Mucosa of stomach (tissue), 1 donor: ENCODE data around the gene MAD1L1.
"Not testable (repeated sequence)": the region's sequence is repeated elsewhere in the genome, so short reads cannot be mapped to it uniquely, and the experiment has no call there.

Experiments used
- H3K27me3 ChIP-seq: one replicate; pipeline ENCODE4 v1.7.0; 2013; ENCODE audit warnings: mild to moderate bottlenecking, low read length; ENCODE audit not compliant: control insufficient read depth, insufficient read depth
- H3K36me3 ChIP-seq: one replicate; pipeline ENCODE4 v1.7.0; 2013; ENCODE audit warnings: low read length; ENCODE audit not compliant: control insufficient read depth, insufficient read depth
- H3K4me1 ChIP-seq: one replicate; pipeline ENCODE4 v1.7.0; 2013; ENCODE audit warnings: mild to moderate bottlenecking, low read length; ENCODE audit not compliant: control insufficient read depth, insufficient read depth
- H3K4me3 ChIP-seq: one replicate; pipeline ENCODE4 v1.7.0; 2013; ENCODE audit warnings: low read length
- H3K9ac ChIP-seq: one replicate; pipeline ENCODE4 v1.7.0; 2013; ENCODE audit warnings: mild to moderate bottlenecking, low read length, moderate library complexity
- H3K9me3 ChIP-seq: one replicate; pipeline ENCODE4 v1.7.0; 2013; ENCODE audit warnings: mild to moderate bottlenecking, low read length, moderate library complexity; ENCODE audit not compliant: control insufficient read depth
- donor health status: Pancreatic carcinoma.

MAD1L1 gene

GRCh38 chr7:1882451-1882850 lies 350.3 kb downstream of the MAD1L1 start:
- Histone ChIP-seq H3K27me3 (no peaks in the 10 kb centered on the region), H3K4me3 (no peak overlapping the region), H3K9me3 (no peaks in the 10 kb centered on the region), H3K9ac (no peak overlapping the region), H3K4me1 (peaks cover 19% of the 10 kb centered on the region), H3K36me3 (no peaks in the 10 kb centered on the region)

- H3K4me1 ChIP-seq: peaks cover 19% of the 10 kb centered on the region
- no peak overlapping the region for H3K9ac ChIP-seq
- no peaks in the 10 kb centered on the region for H3K36me3 ChIP-seq
- H3K4me3 ChIP-seq: no peak overlapping the region
- no peaks in the 10 kb centered on the region for H3K27me3 ChIP-seq
- H3K9me3 ChIP-seq: no peaks in the 10 kb centered on the region
Observed at GRCh38 chr7:1881946-1882345, 350.8 kb downstream of the MAD1L1 start.

GRCh38 chr7:1876641-1877040 lies 356.1 kb downstream of the MAD1L1 start:
- not testable (repeated sequence) for H3K9ac ChIP-seq, H3K9me3 ChIP-seq, H3K4me3 ChIP-seq, H3K4me1 ChIP-seq, H3K36me3 ChIP-seq, H3K27me3 ChIP-seq

- H3K36me3 ChIP-seq, H3K4me1 ChIP-seq, H3K9me3 ChIP-seq, H3K9ac ChIP-seq, H3K27me3 ChIP-seq, H3K4me3 ChIP-seq: not testable (repeated sequence)
Observed at GRCh38 chr7:1875392-1876199, 357.1 kb downstream of the MAD1L1 start.

GRCh38 chr7:1874590-1875391 lies 358.0 kb downstream of the MAD1L1 start:
- H3K4me1 ChIP-seq, H3K4me3 ChIP-seq, H3K9me3 ChIP-seq, H3K36me3 ChIP-seq, H3K9ac ChIP-seq, H3K27me3 ChIP-seq: not testable (repeated sequence)

- H3K4me3 ChIP-seq: no peak overlapping the region
- no peaks in the 10 kb centered on the region for H3K9me3 ChIP-seq
- peaks cover 8% of the 10 kb centered on the region for H3K4me1 ChIP-seq
- H3K27me3 ChIP-seq: no peaks in the 10 kb centered on the region
- H3K9ac ChIP-seq: no peak overlapping the region
- no peaks in the 10 kb centered on the region for H3K36me3 ChIP-seq
Observed at GRCh38 chr7:1873857-1874589, 358.7 kb downstream of the MAD1L1 start.

GRCh38 chr7:1873421-1873820 lies 359.3 kb downstream of the MAD1L1 start:
- no peaks in the 10 kb centered on the region for H3K27me3 ChIP-seq
- no peaks in the 10 kb centered on the region for H3K36me3 ChIP-seq
- H3K9ac ChIP-seq: no peak overlapping the region
- H3K4me3 ChIP-seq: no peak overlapping the region
- H3K4me1 ChIP-seq: peaks cover 8% of the 10 kb centered on the region
- no peaks in the 10 kb centered on the region for H3K9me3 ChIP-seq

GRCh38 chr7:1873070-1873405 lies 359.7 kb downstream of the MAD1L1 start:
- Histone ChIP-seq H3K36me3 (no peaks in the 10 kb centered on the region), H3K27me3 (no peaks in the 10 kb centered on the region), H3K9me3 (no peaks in the 10 kb centered on the region), H3K4me1 (peaks cover 8% of the 10 kb centered on the region), H3K9ac (no peak overlapping the region), H3K4me3 (no peak overlapping the region)

- Histone ChIP-seq H3K27me3 (no peaks in the 10 kb centered on the region), H3K4me3 (no peak overlapping the region), H3K36me3 (no peaks in the 10 kb centered on the region), H3K9ac (no peak overlapping the region), H3K9me3 (no peaks in the 10 kb centered on the region), H3K4me1 (peaks cover 8% of the 10 kb centered on the region)
Observed at GRCh38 chr7:1872191-1873069, 360.3 kb downstream of the MAD1L1 start.

GRCh38 chr7:1869452-1870130 lies 363.2 kb downstream of the MAD1L1 start:
- peaks cover 2% of the 10 kb centered on the region for H3K4me1 ChIP-seq
- H3K9me3 ChIP-seq: no peaks in the 10 kb centered on the region
- no peaks in the 10 kb centered on the region for H3K27me3 ChIP-seq
- H3K9ac ChIP-seq: no peak overlapping the region
- H3K4me3 ChIP-seq: no peak overlapping the region
- H3K36me3 ChIP-seq: no peaks in the 10 kb centered on the region

GRCh38 chr7:1868516-1869165 lies 364.1 kb downstream of the MAD1L1 start:
- no peak overlapping the region for H3K9ac ChIP-seq
- no peaks in the 10 kb centered on the region for H3K27me3 ChIP-seq
- H3K9me3 ChIP-seq: no peaks in the 10 kb centered on the region
- H3K4me1 ChIP-seq: no peaks in the 10 kb centered on the region
- no peak overlapping the region for H3K4me3 ChIP-seq
- H3K36me3 ChIP-seq: no peaks in the 10 kb centered on the region
